GM10266 (cell line): ENCODE data around the gene SFT2D2.

Source experiments
- DNase-seq: peaks from one replicate; pipeline ENCODE4 v3.0.0; 2012; ENCODE audit errors: extremely low spot score
- TF ChIP-seq, protein P1 (sequence below): IDR thresholded peaks from 2 replicates; pipeline ENCODE4 v1.5.1; 2012; ENCODE audit warnings: mild to moderate bottlenecking, low read depth; ENCODE audit not compliant: control insufficient read depth, insufficient read depth; ENCODE audit errors: missing control alignments

The SFT2D2 gene

GRCh38 chr1:168235937-168236336 lies 10.1 kb downstream of the SFT2D2 start:
- TF ChIP-seq, protein P1, sequence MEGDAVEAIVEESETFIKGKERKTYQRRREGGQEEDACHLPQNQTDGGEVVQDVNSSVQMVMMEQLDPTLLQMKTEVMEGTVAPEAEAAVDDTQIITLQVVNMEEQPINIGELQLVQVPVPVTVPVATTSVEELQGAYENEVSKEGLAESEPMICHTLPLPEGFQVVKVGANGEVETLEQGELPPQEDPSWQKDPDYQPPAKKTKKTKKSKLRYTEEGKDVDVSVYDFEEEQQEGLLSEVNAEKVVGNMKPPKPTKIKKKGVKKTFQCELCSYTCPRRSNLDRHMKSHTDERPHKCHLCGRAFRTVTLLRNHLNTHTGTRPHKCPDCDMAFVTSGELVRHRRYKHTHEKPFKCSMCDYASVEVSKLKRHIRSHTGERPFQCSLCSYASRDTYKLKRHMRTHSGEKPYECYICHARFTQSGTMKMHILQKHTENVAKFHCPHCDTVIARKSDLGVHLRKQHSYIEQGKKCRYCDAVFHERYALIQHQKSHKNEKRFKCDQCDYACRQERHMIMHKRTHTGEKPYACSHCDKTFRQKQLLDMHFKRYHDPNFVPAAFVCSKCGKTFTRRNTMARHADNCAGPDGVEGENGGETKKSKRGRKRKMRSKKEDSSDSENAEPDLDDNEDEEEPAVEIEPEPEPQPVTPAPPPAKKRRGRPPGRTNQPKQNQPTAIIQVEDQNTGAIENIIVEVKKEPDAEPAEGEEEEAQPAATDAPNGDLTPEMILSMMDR, result no peak
- no peak for DNase-seq

DNA sequence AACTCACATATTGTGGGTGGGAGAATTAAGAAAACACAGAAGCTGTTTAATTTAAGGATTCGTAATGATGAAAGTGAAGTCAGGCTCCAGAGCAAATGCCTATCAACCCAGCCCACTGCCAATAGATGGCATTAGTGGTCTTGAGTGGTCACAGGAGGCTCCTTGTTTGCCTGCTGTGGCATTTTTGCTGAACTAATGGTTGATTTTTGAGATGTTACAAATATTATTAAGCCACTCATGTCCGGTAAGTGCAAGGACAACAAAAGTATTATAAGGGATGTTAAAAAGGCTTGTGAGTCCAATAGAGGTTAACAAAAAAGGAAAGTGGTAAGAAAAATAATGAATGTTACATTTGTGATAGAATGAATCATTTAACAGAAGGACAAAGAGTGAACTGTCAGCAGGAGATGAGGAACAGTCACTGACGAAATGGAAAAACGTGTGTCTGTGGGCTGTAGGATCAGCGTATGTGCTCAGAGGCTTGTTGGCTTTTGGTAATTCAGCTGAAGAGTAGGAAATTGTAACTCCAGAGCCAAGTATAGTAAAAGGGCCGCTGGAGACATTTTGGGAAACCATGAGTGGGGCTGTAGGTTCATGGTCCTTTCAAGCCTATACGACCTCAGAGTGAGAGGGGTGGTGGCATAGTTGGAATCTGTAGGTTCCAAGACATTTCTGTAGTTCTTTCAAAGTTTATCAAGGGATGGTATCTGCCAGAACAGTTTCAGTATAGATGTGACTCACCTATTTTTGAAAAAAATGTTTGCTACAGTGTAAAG lies 11.2 kb downstream of the SFT2D2 start:
- DNase-seq, result no peak
- TF ChIP-seq, protein P1, result no peak

- no peak for DNase-seq
- TF ChIP-seq, protein P1, result no peak
Measured at GRCh38 chr1:168243198-168243597, 17.4 kb downstream of the SFT2D2 start.

DNA sequence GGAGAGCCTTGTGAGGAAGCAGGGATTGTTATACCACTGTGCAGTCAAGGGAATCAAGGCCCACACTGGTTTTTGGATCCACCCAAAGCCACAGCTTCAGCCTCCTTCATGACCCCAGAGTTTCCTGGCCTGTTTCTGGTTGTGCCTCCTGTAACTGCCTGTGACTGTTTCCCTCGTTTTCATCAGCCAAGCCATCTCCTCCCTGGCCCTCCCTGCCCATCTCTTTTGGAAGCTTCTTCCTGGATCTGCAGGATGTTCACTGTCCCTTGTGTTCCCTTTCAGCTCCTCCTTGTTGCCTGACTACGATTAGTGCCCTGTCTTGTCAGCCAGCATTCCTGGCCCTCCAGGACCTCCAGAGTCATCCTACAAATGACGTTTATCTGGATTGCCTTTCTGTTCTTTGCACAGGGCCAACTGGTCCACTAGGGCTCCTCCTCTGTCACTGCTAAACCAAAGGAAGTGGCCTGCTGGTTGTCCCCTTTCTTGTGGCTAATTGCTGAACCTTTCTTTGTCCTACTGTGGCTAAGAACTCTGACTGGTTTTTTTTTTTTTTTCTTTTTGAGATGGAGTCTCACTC lies 17.9 kb downstream of the SFT2D2 start:
- TF ChIP-seq, protein P1, result no peak
- no peak for DNase-seq

- TF ChIP-seq, protein P1, result no peak
- DNase-seq, result no peak
Measured at GRCh38 chr1:168245042-168245441, 19.2 kb downstream of the SFT2D2 start.

- no peak for DNase-seq
- TF ChIP-seq, protein P1, result no peak
Measured at GRCh38 chr1:168246506-168246905, 20.7 kb downstream of the SFT2D2 start.

- TF ChIP-seq, protein P1, result no peak
- no peak for DNase-seq
Measured at GRCh38 chr1:168252204-168252733, 26.5 kb downstream of the SFT2D2 start.
